K562 (cell line): ENCODE measurements around the gene SRL. TPM values are rescaled to one million over a fixed set of nuclear protein-coding genes. Genes with fewer than 3 reads are reported as not detected.

Source experiments
- CCNT2 ChIP-seq: IDR thresholded peaks from 2 replicates; pipeline ENCODE4 v1.6.1; 2011; ENCODE audit warnings: borderline replicate concordance, low read depth, mild to moderate bottlenecking, moderate library complexity, mixed read lengths, low read length; ENCODE audit not compliant: insufficient read length; ENCODE audit errors: extremely low read depth
- CTCFL ChIP-seq: IDR thresholded peaks from 2 replicates; pipeline ENCODE4 v1.6.1; 2011; ENCODE audit warnings: borderline replicate concordance, low read depth, mild to moderate bottlenecking, moderate library complexity, low read length; ENCODE audit not compliant: insufficient read depth, poor library complexity, severe bottlenecking
- ELF1 ChIP-seq: fragments of 200-800 bp; sonication (Bioruptor generic); IDR thresholded peaks from 2 replicates; pipeline ENCODE4 v1.6.1; 2016; ENCODE audit warnings: missing genetic modification characterization, missing compliant biosample characterization
- ESRRA ChIP-seq: fragments of 450-650 bp; IDR thresholded peaks from 2 replicates; pipeline ENCODE4 v1.6.1; 2014; ENCODE audit warnings: low read depth, mild to moderate bottlenecking, moderate library complexity, borderline replicate concordance
- ETV1 ChIP-seq: fragments of 450-650 bp; conservative IDR thresholded peaks from 2 replicates; pipeline ENCODE4 v1.6.1; 2016; ENCODE audit warnings: missing genetic modification characterization, control low read depth, low read depth, missing compliant biosample characterization
- FOXK2 ChIP-seq, 2 experiments: fragments of 450-650 bp; IDR thresholded peaks in 1 of 2; conservative IDR thresholded peaks in 1 of 2; 2 replicates each; pipeline ENCODE4 v1.6.1; 2016; ENCODE audit warnings: low read depth in 2 of 2, mild to moderate bottlenecking in 1 of 2
- MAZ ChIP-seq, 2 experiments: fragments of 450-650 bp in 1 of 2; sonication (generic) in 1 of 2; formaldehyde crosslinking; IDR thresholded peaks in 1 of 2; conservative IDR thresholded peaks in 1 of 2; 2 replicates each; pipeline versions ENCODE4 v1.4.0 to v1.5.0; 2020; ENCODE audit warnings: mild to moderate bottlenecking in 1 of 2, missing genetic modification reagents in 1 of 2
- PBX2 ChIP-seq, 2 experiments: IDR thresholded peaks in 1 of 2; conservative IDR thresholded peaks in 1 of 2; 2 replicates each; pipeline ENCODE4 v1.6.1; 2016; ENCODE audit warnings: low read depth in 2 of 2, mild to moderate bottlenecking in 1 of 2, missing compliant biosample characterization in 1 of 2, missing genetic modification characterization in 1 of 2, moderate library complexity in 1 of 2
- POLR2G ChIP-seq: fragments of 200-400 bp; formaldehyde crosslinking; IDR thresholded peaks from 2 replicates; pipeline ENCODE4 v1.6.1; 2017; ENCODE audit warnings: low read depth, mild to moderate bottlenecking, antibody characterized with exemption, low read length, moderate library complexity
- RAD21 ChIP-seq, 2 experiments: fragments of 250-450 bp in 1 of 2; fragments of 450-650 bp in 1 of 2; sonication (Bioruptor Pico) in 1 of 2; formaldehyde crosslinking in 1 of 2; IDR thresholded peaks in 1 of 2; conservative IDR thresholded peaks in 1 of 2; 2 replicates each; pipeline versions ENCODE4 v1.4.0 to v1.8.0; 2020 to 2022; ENCODE audit warnings: mild to moderate bottlenecking in 2 of 2, moderate library complexity in 1 of 2
- RB1 ChIP-seq: fragments of 450-650 bp; IDR thresholded peaks from 2 replicates; pipeline ENCODE4 v1.6.1; 2017; ENCODE audit warnings: low read depth, mild to moderate bottlenecking
- SMARCC2 ChIP-seq: fragments of 450-650 bp; IDR thresholded peaks from 2 replicates; pipeline ENCODE4 v1.6.1; 2017; ENCODE audit warnings: antibody characterized with exemption, moderate library complexity, mild to moderate bottlenecking, low read depth
- SRSF7 ChIP-seq: fragments of 200-400 bp; formaldehyde crosslinking; optimal IDR thresholded peaks from 2 replicates; pipeline ENCODE3; 2017; ENCODE audit warnings: mild to moderate bottlenecking, low read depth, low read length
- TCF3 ChIP-seq: sonication (generic); formaldehyde crosslinking; IDR thresholded peaks from 2 replicates; pipeline ENCODE4 v1.4.0; 2020; ENCODE audit warnings: mild to moderate bottlenecking, missing genetic modification reagents
- TFAP4 ChIP-seq: sonication (generic); formaldehyde crosslinking; IDR thresholded peaks from 2 replicates; pipeline ENCODE4 v1.8.0; 2022; ENCODE audit warnings: missing genetic modification reagents, mild to moderate bottlenecking, moderate library complexity, borderline replicate concordance
- XRCC5 ChIP-seq: fragments of 200-400 bp; formaldehyde crosslinking; IDR thresholded peaks from 2 replicates; pipeline ENCODE4 v1.6.1; 2017; ENCODE audit warnings: low read depth, mild to moderate bottlenecking, low read length
- ZBTB43 ChIP-seq: sonication (generic); formaldehyde crosslinking; IDR thresholded peaks from 2 replicates; pipeline ENCODE4 v1.8.0; 2023; ENCODE audit warnings: mild to moderate bottlenecking, missing genetic modification reagents
- polyA plus RNA-seq, 8 experiments: library from polyadenylated mRNA; depleted of rRNA in 4 of 8; stranded (reverse) in 5 of 8; unstranded in 3 of 8; fragments of >200 nt; fragmentation: Nextera tagmentation in 2 of 8; fragmentation: Illumina TruSeq in 1 of 8; extraction: Ambion mirVana in 2 of 8; extraction: Trizol in 1 of 8; gene quantifications; 2 replicates each; pipeline versions ENCODE4 v1.2.1 to v1.2.3, GENCODE V29; 2011 to 2014; ENCODE audit warnings: inconsistent platforms in 1 of 8, missing spikeins in 1 of 8
- total RNA-seq, 7 experiments: library from RNA; depleted of rRNA in 6 of 7; stranded (reverse); fragments of >200 nt in 6 of 7; fragmentation: Illumina TruSeq in 2 of 7; extraction: Trizol in 2 of 7; gene quantifications; 2 replicates each; pipeline versions ENCODE4 v1.2.1 to v1.2.3, GENCODE V29; 2011 to 2021; ENCODE audit warnings: low replicate concordance in 1 of 7

The SRL gene
- total and polyA plus RNA-seq, 9 of the 15 experiments (the other 6 are each of a cell fraction or from before 2014, with no cell fraction given), result 0.01 TPM; not detected in 8

- peak; percentile 60; the same call in 1 of the 2 replicates for TF ChIP-seq TFAP4
- 0 out of 2 replicates have a peak, but pooled peaks have one; percentile 16 for TF ChIP-seq ESRRA
- no peak for TF ChIP-seq CCNT2
- TF ChIP-seq PBX2 (CRISPR knock-in tag; IDR thresholded peaks at IDR 0.05; ENCODE audit: low read depth), result no peak
- no peak for TF ChIP-seq PBX2 (tag; conservative IDR thresholded peaks at IDR 0.05; ENCODE audit: low read depth)
- peak; percentile 68 for TF ChIP-seq ELF1 (tag)
- no peak for TF ChIP-seq TCF3
- no peak for TF ChIP-seq FOXK2 (conservative IDR thresholded peaks at IDR 0.05 in 1 of 2, IDR thresholded peaks at IDR 0.05 in 1 of 2; ENCODE audit: low read depth in 2 of 2)
- TF ChIP-seq SRSF7, result no peak
- peak; percentile 47; the same call in 1 of the 2 replicates for TF ChIP-seq RB1
- peak; percentile 76 to 89 for TF ChIP-seq RAD21 (CRISPR knock-in tag; conservative IDR thresholded peaks at IDR 0.05 in 1 of 2, IDR thresholded peaks at IDR 0.05 in 1 of 2)
- TF ChIP-seq ZBTB43 (CRISPR knock-in tag), result no peak
- TF ChIP-seq ETV1 (tag), result peak; percentile 76
- TF ChIP-seq XRCC5, result peak; percentile 86; the same call in 1 of the 2 replicates
- no peak for TF ChIP-seq SMARCC2
- TF ChIP-seq CTCFL, result peak; percentile 90
- TF ChIP-seq POLR2G, result 0 out of 2 replicates have a peak, but pooled peaks have one; percentile 37
- peak in 1 of 2 experiments; percentile 75; a peak in 3 of 4 replicates for TF ChIP-seq MAZ (CRISPR knock-in tag; conservative IDR thresholded peaks at IDR 0.05 in 1 of 2, IDR thresholded peaks at IDR 0.05 in 1 of 2)
Observed at GRCh38 chr16:4288148-4288921, 46.5 kb upstream of the SRL start (continued).
